AG04449 (cell line): ENCODE results near the gene MMP25.

Experiments used
- CTCF ChIA-PET: fragments of 350-600 bp; formaldehyde crosslinking; extraction: SDS; loops from one replicate; lab custom pipeline; 2021; ENCODE audit warnings: antibody characterized with exemption; lab: Yijun Ruan, JAX
- POLR2A ChIA-PET: fragments of 400-600, 350-600 bp; formaldehyde crosslinking; extraction: SDS; loops from one replicate; lab custom pipeline; 2020; ENCODE audit warnings: antibody characterized with exemption, inconsistent platforms; lab: Yijun Ruan, JAX
- DNase-seq: peaks from one replicate; pipeline ENCODE4 v3.0.0-alpha.2; 2010; ENCODE audit warnings: low read depth, low spot score
- H3K4me3 ChIP-seq: 2 replicates; pipeline ENCODE4 v1.5.1; 2011; ENCODE audit warnings: low read depth, mild to moderate bottlenecking, control low read depth, low read length
- CTCF ChIP-seq: IDR thresholded peaks from one replicate; pipeline ENCODE4 v1.5.1; 2011; ENCODE audit warnings: mild to moderate bottlenecking, moderate library complexity, low read length, control low read depth, inconsistent platforms; ENCODE audit not compliant: insufficient read depth; ENCODE audit errors: missing control alignments

MMP25 gene

GRCh38 chr16:3087243-3088235, 41.2 kb downstream of the MMP25 start:
- ChIA-PET POLR2A (no interaction called here), CTCF (interaction anchor here (0.8 to 1.7 kb wide), 6 partner anchors 9 to 56 kb away, joined by 3 to 6 read pairs (median 4); partner anchors contain the start of gene ZSCAN10)
- no peak for TF ChIP-seq CTCF
- H3K4me3 ChIP-seq, result no peak overlapping the region
- no peak for DNase-seq

GRCh38 chr16:3088450-3088849, 42.1 kb downstream of the MMP25 start:
- DNase-seq, result no peak
- ChIA-PET CTCF (interaction anchor here (0.9 to 1.6 kb wide), 3 partner anchors 12 to 57 kb away, joined by 3 to 4 read pairs (median 4); no protein-coding TSS in a partner anchor), POLR2A (no interaction called here)
- no peak overlapping the region for H3K4me3 ChIP-seq
- no peak for TF ChIP-seq CTCF

GRCh38 chr16:3088925-3089716, 42.8 kb downstream of the MMP25 start:
- no peak overlapping the region for H3K4me3 ChIP-seq
- no peak for TF ChIP-seq CTCF
- POLR2A ChIA-PET, result interaction anchor here (0.6 kb wide), 1 partner anchor 44 kb away, joined by 3 read pairs; no protein-coding TSS in a partner anchor
- CTCF ChIA-PET, result interaction anchor here (0.9 to 1.6 kb wide), 4 partner anchors 11 to 58 kb away, joined by 3 to 4 read pairs (median 4); no protein-coding TSS in a partner anchor
- no peak for DNase-seq

GRCh38 chr16:3089717-3090592, 43.6 kb downstream of the MMP25 start:
- POLR2A ChIA-PET, result interaction anchor here (0.6 kb wide), 1 partner anchor 43 kb away, joined by 3 read pairs; no protein-coding TSS in a partner anchor
- DNase-seq, result no peak
- no peak overlapping the region for H3K4me3 ChIP-seq
- CTCF ChIA-PET, result interaction anchor here (0.9 to 1.6 kb wide), 3 partner anchors 11 to 58 kb away, joined by 3 to 4 read pairs (median 4); no protein-coding TSS in a partner anchor
- TF ChIP-seq CTCF, result no peak

- ChIA-PET POLR2A (no interaction called here), CTCF (interaction anchor here (0.8 to 1.1 kb wide), 4 partner anchors 11 to 38 kb away, joined by 3 to 4 read pairs (median 3); no protein-coding TSS in a partner anchor)
- DNase-seq, result no peak
- no peak overlapping the region for H3K4me3 ChIP-seq
- TF ChIP-seq CTCF, result no peak
These were observed 45.2 kb downstream of the MMP25 start for GRCh38 chr16:3091551-3091950.
